OCI-LY3 (cell line): Measurements from ENCODE around the gene JSRP1.

Source experiments
- CTCF ChIP-seq: fragments of 200-600, 300-600 bp; sonication (generic); IDR thresholded peaks from 2 replicates; pipeline ENCODE4 v1.5.1; 2014; ENCODE audit warnings: antibody characterized with exemption, low read length, low read depth
- EZH2phosphoT487 ChIP-seq: fragments of 200-600 bp; shearing (Covaris generic); IDR thresholded peaks from 2 replicates; pipeline ENCODE4 v1.6.1; 2018; ENCODE audit warnings: antibody characterized with exemption, mixed run types, low read depth

- TF ChIP-seq EZH2phosphoT487, result no peak
- no peak for TF ChIP-seq CTCF
These were observed 18.0 kb upstream of the JSRP1 start for GRCh38 chr19:2274185-2274711.
